Endothelial cell (in vitro differentiated cells): ENCODE results near the gene GPS1. TPM values are rescaled to one million over a fixed set of nuclear protein-coding genes. Genes with fewer than 3 reads are reported as not detected.

Source experiments
- DNase-seq: peaks from one replicate; pipeline ENCODE4 v3.0.0; 2021; ENCODE audit warnings: low spot score
- H3K27ac Mint-ChIP-seq: one replicate; pipeline ENCODE4 v1.8.0; 2021; ENCODE audit warnings: mixed read lengths, inconsistent platforms; ENCODE audit not compliant: unreplicated experiment
- H3K27me3 Mint-ChIP-seq: one replicate; pipeline ENCODE4 v1.8.0; 2021; ENCODE audit warnings: mild to moderate bottlenecking, moderate library complexity, mixed read lengths, inconsistent platforms; ENCODE audit not compliant: unreplicated experiment
- H3K36me3 Mint-ChIP-seq: one replicate; pipeline ENCODE4 v1.8.0; 2021; ENCODE audit warnings: mild to moderate bottlenecking, low read depth, mixed read lengths, inconsistent platforms; ENCODE audit not compliant: unreplicated experiment
- H3K4me1 Mint-ChIP-seq: one replicate; pipeline ENCODE4 v1.8.0; 2021; ENCODE audit warnings: mild to moderate bottlenecking, mixed read lengths, inconsistent platforms; ENCODE audit not compliant: unreplicated experiment
- H3K4me3 Mint-ChIP-seq: one replicate; pipeline ENCODE4 v1.8.0; 2021; ENCODE audit warnings: mild to moderate bottlenecking, mixed read lengths, inconsistent platforms; ENCODE audit not compliant: unreplicated experiment
- H3K9me3 Mint-ChIP-seq: one replicate; pipeline ENCODE4 v1.8.0; 2021; ENCODE audit warnings: mixed read lengths, inconsistent platforms; ENCODE audit not compliant: unreplicated experiment
- CTCF ChIP-seq: fragments of 200-600 bp; sonication (generic); IDR thresholded peaks from one replicate; pipeline ENCODE4 v1.5.0; 2021; ENCODE audit warnings: antibody characterized with exemption; ENCODE audit not compliant: unreplicated experiment
- total RNA-seq: library from RNA; stranded (reverse); fragmentation: NEBNext Ultra II Directional; extraction: Animal tissue kit (Norgen Biotek cat#: 25700); gene quantifications from one replicate; pipeline ENCODE4 v1.2.1, GENCODE V29; 2021; ENCODE audit not compliant: unreplicated experiment

The GPS1 gene
- total RNA-seq, 1 donor from 2014 or later: 80.0 TPM

GRCh38 chr17:82085931-82086764, 34.5 kb downstream of the GPS1 start:
- Mint-ChIP-seq H3K4me1 (no peaks in the 10 kb centered on the region), H3K27me3 (no peaks in the 10 kb centered on the region), H3K9me3 (no peaks in the 10 kb centered on the region), H3K36me3 (no peaks in the 10 kb centered on the region), H3K27ac (no peak overlapping the region), H3K4me3 (no peak overlapping the region)
- TF ChIP-seq CTCF: no peak
- no peak for DNase-seq

- no peak for TF ChIP-seq CTCF
- Mint-ChIP-seq H3K9me3 (no peaks in the 10 kb centered on the region), H3K27me3 (no peaks in the 10 kb centered on the region), H3K36me3 (no peaks in the 10 kb centered on the region), H3K4me3 (no peak overlapping the region), H3K4me1 (no peaks in the 10 kb centered on the region), H3K27ac (no peak overlapping the region)
- no peak for DNase-seq
Observed at GRCh38 chr17:82086941-82087906, 35.5 kb downstream of the GPS1 start.

GRCh38 chr17:82087961-82088837, 36.5 kb downstream of the GPS1 start:
- DNase-seq: no peak
- peaks cover under 1% of the 10 kb centered on the region for H3K36me3 Mint-ChIP-seq
- H3K9me3 Mint-ChIP-seq: no peaks in the 10 kb centered on the region
- H3K4me1 Mint-ChIP-seq: no peaks in the 10 kb centered on the region
- no peak for TF ChIP-seq CTCF
- no peak overlapping the region for H3K27ac Mint-ChIP-seq
- no peaks in the 10 kb centered on the region for H3K27me3 Mint-ChIP-seq
- H3K4me3 Mint-ChIP-seq: no peak overlapping the region

- Mint-ChIP-seq H3K36me3 (peaks cover 3% of the 10 kb centered on the region), H3K9me3 (no peaks in the 10 kb centered on the region)
Observed at GRCh38 chr17:82088838-82089722, 37.4 kb downstream of the GPS1 start.

More at GRCh38 chr17:82088838-82089722, 37.4 kb downstream of the GPS1 start:
- Mint-ChIP-seq H3K27me3 (no peaks in the 10 kb centered on the region), H3K27ac (no peak overlapping the region), H3K4me3 (no peak overlapping the region), H3K4me1 (no peaks in the 10 kb centered on the region)
- TF ChIP-seq CTCF: no peak
- no peak for DNase-seq
